H9 (cell line): ENCODE results near the gene ZNRF1. TPM values are rescaled to one million over a fixed set of nuclear protein-coding genes. Genes with fewer than 3 reads are reported as not detected.

ENCODE experiments used
- DNase-seq: peaks from one replicate; pipeline ENCODE4 v3.0.0-alpha.2; 2017
- H2AFZ ChIP-seq: one replicate; pipeline ENCODE4 v1.6.1; 2013; ENCODE audit warnings: mild to moderate bottlenecking, low read length, control low read depth, moderate library complexity
- H2AK5ac ChIP-seq: 2 replicates; pipeline ENCODE4 v1.6.1; 2013; ENCODE audit warnings: low read length, control low read depth, mixed read lengths; ENCODE audit not compliant: insufficient read length
- H2BK120ac ChIP-seq: one replicate; pipeline ENCODE4 v1.6.1; 2013; ENCODE audit warnings: low read depth, mild to moderate bottlenecking, low read length, control low read depth, inconsistent platforms; ENCODE audit not compliant: poor library complexity, severe bottlenecking
- H2BK12ac ChIP-seq: 2 replicates; pipeline ENCODE4 v1.6.1; 2013; ENCODE audit warnings: low read length, control low read depth, mixed read lengths, low read depth; ENCODE audit not compliant: insufficient read length
- H2BK15ac ChIP-seq: 2 replicates; pipeline ENCODE4 v1.6.1; 2013; ENCODE audit warnings: low read depth, low read length, control low read depth
- H2BK20ac ChIP-seq: one replicate; pipeline ENCODE4 v1.6.1; 2013; ENCODE audit warnings: low read depth, mild to moderate bottlenecking, low read length, control low read depth, inconsistent platforms; ENCODE audit not compliant: poor library complexity, severe bottlenecking
- H2BK5ac ChIP-seq: 2 replicates; pipeline ENCODE4 v1.6.1; 2013; ENCODE audit warnings: low read length, control low read depth, mixed read lengths; ENCODE audit not compliant: insufficient read length
- H3K14ac ChIP-seq: 2 replicates; pipeline ENCODE4 v1.6.1; 2013; ENCODE audit warnings: low read length, control low read depth; ENCODE audit not compliant: insufficient read depth
- H3K18ac ChIP-seq: 2 replicates; pipeline ENCODE4 v1.6.1; 2013; ENCODE audit warnings: low read depth, mild to moderate bottlenecking, mixed read lengths, low read length, control low read depth; ENCODE audit not compliant: insufficient read length
- H3K23ac ChIP-seq: 2 replicates; pipeline ENCODE4 v1.6.1; 2013; ENCODE audit warnings: low read length, control low read depth, mixed read lengths, low read depth; ENCODE audit not compliant: insufficient read length
- H3K23me2 ChIP-seq: 2 replicates; pipeline ENCODE4 v1.6.1; 2013; ENCODE audit warnings: low read depth, mild to moderate bottlenecking, mixed read lengths, low read length, control low read depth; ENCODE audit not compliant: insufficient read length, poor library complexity, severe bottlenecking
- H3K27ac ChIP-seq: 2 replicates; pipeline ENCODE4 v1.5.1; 2013; ENCODE audit warnings: low read length, control low read depth, mixed read lengths, low read depth; ENCODE audit not compliant: insufficient read length
- H3K27me3 ChIP-seq: 2 replicates; pipeline ENCODE4 v1.6.1; 2013; ENCODE audit warnings: low read length, control low read depth, inconsistent platforms; ENCODE audit not compliant: insufficient read depth
- H3K4ac ChIP-seq: 2 replicates; pipeline ENCODE4 v1.6.1; 2013; ENCODE audit warnings: low read depth, mild to moderate bottlenecking, control low read depth, inconsistent platforms, low read length, moderate library complexity
- H3K4me1 ChIP-seq: 2 replicates; pipeline ENCODE4 v1.6.1; 2013; ENCODE audit warnings: low read length, control low read depth, inconsistent platforms; ENCODE audit not compliant: insufficient read depth
- H3K4me2 ChIP-seq: 2 replicates; pipeline ENCODE4 v1.6.1; 2013; ENCODE audit warnings: low read length, control low read depth, mixed read lengths; ENCODE audit not compliant: insufficient read length, insufficient read depth
- H3K56ac ChIP-seq: 2 replicates; pipeline ENCODE4 v1.6.1; 2013; ENCODE audit warnings: low read depth, mild to moderate bottlenecking, mixed read lengths, low read length, control low read depth; ENCODE audit not compliant: insufficient read length
- H3K79me1 ChIP-seq: 2 replicates; pipeline ENCODE4 v1.6.1; 2013; ENCODE audit warnings: low read depth, mild to moderate bottlenecking, moderate library complexity, low read length, control low read depth, inconsistent platforms; ENCODE audit not compliant: insufficient read depth, poor library complexity, severe bottlenecking
- H3K79me2 ChIP-seq: 2 replicates; pipeline ENCODE4 v1.6.1; 2013; ENCODE audit warnings: low read length, control low read depth, inconsistent platforms; ENCODE audit not compliant: insufficient read depth
- H3K9ac ChIP-seq: 2 replicates; pipeline ENCODE4 v1.6.1; 2013; ENCODE audit warnings: low read length, control low read depth, mixed read lengths; ENCODE audit not compliant: insufficient read length; ENCODE audit errors: extremely low read depth
- H3K9me3 ChIP-seq: one replicate; pipeline ENCODE4 v1.6.1; 2013; ENCODE audit warnings: low read depth, low read length, inconsistent platforms; ENCODE audit not compliant: control insufficient read depth
- H3T11ph ChIP-seq: one replicate; pipeline ENCODE4 v1.6.1; 2013; ENCODE audit warnings: mild to moderate bottlenecking, low read length, control low read depth, inconsistent platforms
- H4K20me1 ChIP-seq: one replicate; pipeline ENCODE4 v1.6.1; 2013; ENCODE audit not compliant: control insufficient read depth, insufficient read length, insufficient read depth
- H4K5ac ChIP-seq: 2 replicates; pipeline ENCODE4 v1.6.1; 2013; ENCODE audit warnings: low read depth, mild to moderate bottlenecking, mixed read lengths, low read length, control low read depth; ENCODE audit not compliant: insufficient read length
- H4K8ac ChIP-seq: replicated peaks from 2 replicates; pipeline ENCODE4 v1.6.1; 2013; ENCODE audit warnings: low read length, control low read depth, mixed read lengths, low read depth; ENCODE audit not compliant: insufficient read length
- H4K91ac ChIP-seq: 2 replicates; pipeline ENCODE4 v1.6.1; 2013; ENCODE audit warnings: low read depth, mild to moderate bottlenecking, moderate library complexity, mixed read lengths, low read length, control low read depth; ENCODE audit not compliant: insufficient read length
- H3K27ac Mint-ChIP-seq, 3 experiments: 2 replicates in 2 of 3; 3 replicates in 1 of 3; pipeline ENCODE4 v1.8.0; 2020 to 2021; ENCODE audit warnings: mixed read lengths in 3 of 3, mild to moderate bottlenecking in 1 of 3, moderate library complexity in 1 of 3
- H3K27me3 Mint-ChIP-seq: 2 replicates; pipeline ENCODE4 v1.8.0; 2021; ENCODE audit warnings: low read depth, mild to moderate bottlenecking, moderate library complexity, mixed read lengths
- H3K36me3 Mint-ChIP-seq, 3 experiments: 2 replicates in 2 of 3; 3 replicates in 1 of 3; pipeline ENCODE4 v1.8.0; 2020 to 2021; ENCODE audit warnings: low read depth in 3 of 3, mixed read lengths in 3 of 3; ENCODE audit not compliant: insufficient read depth in 1 of 3
- H3K4me1 Mint-ChIP-seq, 2 experiments: 2 replicates each; pipeline ENCODE4 v1.8.0; 2020; ENCODE audit warnings: mixed read lengths in 2 of 2
- H3K4me3 Mint-ChIP-seq, 2 experiments: 2 replicates in 1 of 2; 3 replicates in 1 of 2; pipeline ENCODE4 v1.8.0; 2020 to 2021; ENCODE audit warnings: mild to moderate bottlenecking in 2 of 2, mixed read lengths in 2 of 2, moderate library complexity in 1 of 2
- H3K9me3 Mint-ChIP-seq, 2 experiments: 2 replicates in 1 of 2; 3 replicates in 1 of 2; pipeline ENCODE4 v1.8.0; 2020; ENCODE audit warnings: mild to moderate bottlenecking in 2 of 2, mixed read lengths in 2 of 2, moderate library complexity in 1 of 2
- CTCF ChIP-seq: fragments of 200-600 bp; sonication (generic); conservative IDR thresholded peaks from 3 replicates; pipeline ENCODE4 v1.8.0; 2021; ENCODE audit warnings: antibody characterized with exemption, mild to moderate bottlenecking
- WGBS: extraction: QIAGEN DNeasy Blood & Tissue Kit; methylation state at CpG from one replicate; pipeline ENCODE4 v1.1.7; 2013; ENCODE audit warnings: missing lambda C conversion rate, low lambda C conversion rate, mixed read lengths; ENCODE audit not compliant: insufficient read length; ENCODE audit errors: extremely low coverage; 5-methylcytosine and 5-hydroxymethylcytosine counted together
- total RNA-seq: library from RNA; stranded (reverse); gene quantifications from 2 replicates; pipeline ENCODE4 v1.2.1, GENCODE V29; 2021

ZNRF1 gene
- total RNA-seq, 1 experiment from 2014 or later: 49.6 TPM

DNA sequence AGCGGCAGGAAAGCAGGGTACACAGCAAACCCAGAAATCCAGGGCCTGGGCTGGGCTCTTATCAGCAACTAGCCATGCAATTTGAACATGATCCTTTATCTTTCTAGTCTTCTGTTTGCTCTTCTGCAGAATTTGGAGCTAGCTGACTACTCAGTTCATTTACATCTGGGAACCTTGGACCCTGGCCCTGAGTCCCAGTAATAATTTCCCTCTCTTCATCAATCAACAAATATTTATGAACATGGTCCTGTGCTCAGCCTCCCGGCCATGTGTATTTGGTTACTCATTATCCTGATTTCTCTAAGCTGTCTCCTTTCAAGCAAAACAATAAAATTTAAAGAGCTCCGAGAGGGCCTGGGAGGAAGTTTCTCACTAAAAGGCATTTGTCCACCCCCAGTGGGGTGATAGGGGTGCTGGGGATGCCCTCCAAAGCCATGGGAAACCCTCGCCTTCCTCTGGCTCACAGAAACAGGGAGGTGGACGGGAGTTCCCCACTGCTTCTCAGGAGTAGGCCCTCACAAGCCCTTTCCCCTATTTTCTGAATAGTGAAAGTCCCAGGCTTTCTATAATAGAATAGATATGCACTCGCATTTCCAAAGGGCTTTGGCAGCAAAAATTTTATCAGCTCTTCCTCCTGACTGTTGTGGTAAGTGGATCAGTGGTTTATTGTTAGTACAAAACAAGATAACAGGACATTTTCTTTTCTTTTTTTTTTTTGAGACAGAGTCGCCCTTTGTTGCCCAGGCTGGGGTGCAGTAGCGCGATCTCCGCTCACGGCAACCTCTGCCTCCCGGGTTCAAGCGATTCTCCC is 7.0 kb upstream of the ZNRF1 start:
- no peaks in the 10 kb centered on the region for H3K27me3 ChIP-seq
- H4K5ac ChIP-seq: no peak overlapping the region
- H3T11ph ChIP-seq: no peak overlapping the region
- H3K9ac ChIP-seq: no peak overlapping the region
- H2BK120ac ChIP-seq: no peak overlapping the region
- no peak overlapping the region for H3K18ac ChIP-seq
- no peaks in the 10 kb centered on the region for H3K36me3 Mint-ChIP-seq
- H2AFZ ChIP-seq: no peak overlapping the region
- H2BK20ac ChIP-seq: no peak overlapping the region
- no peaks in the 10 kb centered on the region for H4K20me1 ChIP-seq
- H3K79me2 ChIP-seq: no peaks in the 10 kb centered on the region
- H3K27ac ChIP-seq: no peak overlapping the region
- DNase-seq: no peak
- H3K27ac Mint-ChIP-seq: peak overlapping the region in 2 of 3 experiments; percentile 80 to 92; a peak in 5 of 7 replicates
- no peak overlapping the region for H2BK15ac ChIP-seq
- no peak overlapping the region for H2BK5ac ChIP-seq
- no peak overlapping the region for H2AK5ac ChIP-seq
- TF ChIP-seq CTCF: no peak
- H3K23ac ChIP-seq: no peak overlapping the region
- no peak overlapping the region for H4K8ac ChIP-seq
- no peaks in the 10 kb centered on the region; the same call in none of the 2 replicates for H3K27me3 Mint-ChIP-seq
- no peak overlapping the region for H2BK12ac ChIP-seq
- H3K4me3 Mint-ChIP-seq: no peak overlapping the region
- no peaks in the 10 kb centered on the region; the same call in 1 of the 2 replicates for H3K4me1 ChIP-seq
- H3K56ac ChIP-seq: no peak overlapping the region
- H3K9me3 ChIP-seq: no peaks in the 10 kb centered on the region
- H3K79me1 ChIP-seq: no peaks in the 10 kb centered on the region
- no peaks in the 10 kb centered on the region for H3K23me2 ChIP-seq
- no peak overlapping the region for H3K4me2 ChIP-seq
- peaks cover 14 to 20% of the 10 kb centered on the region in 2 experiments for H3K4me1 Mint-ChIP-seq
- WGBS: no CpG with 5 or more reads among the region's 13 CpGs
- H3K14ac ChIP-seq: no peak overlapping the region
- no peak overlapping the region for H4K91ac ChIP-seq
- H3K4ac ChIP-seq: no peak overlapping the region
- H3K9me3 Mint-ChIP-seq: no peaks in the 10 kb centered on the region
